Stimulated activated naive CD4-positive, alpha-beta T cell (primary cell): ENCODE results near the gene IFNA16.
"Not testable (repeated sequence)": the region's sequence is repeated elsewhere in the genome, so short reads cannot be mapped to it uniquely, and the experiment has no call there.

Source experiments
- DNase-seq, 6 experiments: peaks; one replicate each; lab custom pipeline; 2025; lab: John Stamatoyannopoulos, UW

Gene IFNA16

DNA sequence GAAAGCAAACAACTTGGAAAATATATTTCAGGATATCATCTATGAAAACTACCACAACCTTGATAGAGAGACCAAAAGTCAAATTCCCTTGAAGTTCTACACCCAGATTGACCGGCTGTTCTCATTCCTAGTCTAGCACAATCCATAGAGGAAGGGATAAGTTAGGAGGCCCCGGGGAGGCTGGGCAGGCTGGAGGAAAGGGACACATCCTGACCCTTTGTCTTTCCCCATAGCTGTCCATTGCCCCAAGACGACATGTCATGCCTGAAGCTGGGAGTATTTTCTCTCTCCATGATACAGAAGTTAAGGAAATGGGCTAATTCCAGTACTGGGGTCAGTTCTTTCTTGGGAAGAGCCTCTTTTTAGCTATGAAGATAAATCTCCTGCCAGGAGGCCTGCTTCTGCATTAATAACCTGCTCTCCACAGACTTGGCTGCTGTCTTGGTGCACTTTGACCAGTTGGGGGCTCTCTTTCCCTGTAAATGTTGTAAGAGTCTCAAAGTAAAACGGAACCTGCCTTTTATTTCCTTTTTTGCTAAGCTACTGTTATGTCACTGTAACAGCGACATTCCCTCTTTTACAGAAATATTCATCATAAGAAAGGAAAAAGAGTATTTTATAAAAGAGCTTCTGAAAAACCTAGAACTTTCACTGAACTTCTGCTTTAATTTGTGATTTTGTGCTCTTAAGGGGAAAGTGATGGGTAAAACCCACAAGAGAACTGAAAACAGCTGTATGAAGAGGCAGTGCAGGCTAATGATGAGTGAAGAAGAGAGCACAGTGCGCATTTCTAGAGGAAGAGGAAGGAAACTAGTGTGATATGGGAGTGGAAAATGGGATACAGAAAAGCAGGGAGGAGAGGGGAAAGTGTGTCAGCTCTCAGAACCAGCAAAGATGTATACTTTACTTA, 22.0 kb downstream of the IFNA16 start:
- DNase-seq, result peak in 5 of 6 experiments; percentile 5 to 57 (median 19)

DNA sequence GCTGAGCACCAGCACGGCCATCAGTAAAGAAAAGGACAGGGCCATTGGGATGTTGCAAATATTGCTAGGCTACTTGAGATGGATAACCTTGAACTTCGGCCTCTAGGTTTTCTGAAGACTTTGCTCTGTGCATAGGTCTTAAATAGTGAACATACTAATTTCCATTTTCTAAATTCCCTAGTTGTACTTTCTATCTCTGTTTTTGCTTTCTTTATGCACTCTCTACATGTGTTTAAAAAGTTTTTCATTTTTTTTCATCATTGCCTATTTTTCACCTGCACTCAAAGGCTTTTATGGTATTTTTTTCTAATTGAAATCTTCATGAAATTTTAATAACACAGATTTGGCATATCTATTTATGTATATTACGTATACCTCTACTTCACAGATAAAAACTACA, 29.6 kb downstream of the IFNA16 start, which contains the start of gene IFNA4:
TSS of gene IFNA4 (minus strand) at position 101 of the 400 bp plus-strand sequence. CDS start at position 45, 56 bp downstream.
- not testable (repeated sequence) for DNase-seq

DNA sequence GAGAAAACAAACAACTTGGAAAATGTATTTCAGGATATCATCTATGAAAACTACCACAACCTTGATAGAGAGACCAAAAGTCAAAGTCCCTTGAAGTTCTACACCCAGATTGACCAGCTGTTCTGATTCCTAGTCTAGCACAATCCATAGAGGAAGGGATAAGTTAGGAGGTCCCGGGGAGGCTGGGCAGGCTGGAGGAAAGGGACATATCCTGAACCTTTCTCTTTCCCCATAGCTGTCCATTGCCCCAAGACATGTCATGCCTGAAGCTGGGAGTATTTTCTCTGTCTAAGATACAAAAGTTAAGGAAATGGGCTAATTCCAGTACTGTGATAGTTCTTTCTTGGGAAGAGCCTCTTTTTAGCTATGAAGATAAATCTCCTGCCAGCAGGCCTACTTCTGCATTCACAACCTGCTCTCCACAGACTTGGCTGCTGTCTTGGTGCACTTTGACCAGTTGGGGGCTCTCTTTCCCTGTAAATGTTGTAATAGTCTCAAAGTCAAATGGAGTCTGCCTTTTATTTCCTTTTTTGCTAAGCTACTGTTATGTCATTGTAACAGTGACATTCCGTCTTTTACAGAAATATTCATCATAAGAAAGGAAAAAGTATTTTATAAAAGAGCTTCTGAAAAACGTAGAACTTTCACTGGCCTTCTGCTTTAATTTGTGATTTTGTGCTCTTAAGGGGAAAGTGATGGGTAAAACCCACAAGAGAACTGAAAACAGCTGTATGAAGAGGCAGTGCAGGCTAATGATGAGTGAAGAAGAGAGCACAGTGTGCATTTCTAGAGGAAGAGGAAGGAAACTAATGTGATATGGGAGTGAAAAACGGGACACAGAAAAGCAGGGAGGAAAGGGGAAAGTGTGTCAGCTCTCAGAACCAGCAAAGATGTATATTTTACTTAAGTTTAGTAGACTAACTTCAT, 34.0 kb downstream of the IFNA16 start:
- DNase-seq, result peak in 2 of 6 experiments; percentile 3 to 8

DNA sequence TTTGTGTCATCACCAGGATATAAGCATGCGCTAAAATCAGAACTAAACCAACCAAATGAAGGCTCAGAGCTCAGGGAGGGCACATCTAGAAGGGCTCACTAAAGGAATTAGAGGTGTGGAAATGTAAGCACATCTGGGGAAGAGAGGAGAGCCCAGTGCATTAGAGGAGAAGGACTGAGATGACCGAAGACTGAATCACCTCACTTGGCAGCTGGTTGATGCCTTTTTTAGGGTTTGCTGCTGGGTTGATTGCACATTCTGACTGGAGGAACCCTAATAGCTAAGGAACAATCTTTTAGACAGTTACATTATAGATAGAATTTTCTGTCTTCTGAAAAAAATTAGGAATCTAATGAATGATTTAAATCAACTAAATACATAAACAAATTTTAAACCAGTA, 42.4 kb downstream of the IFNA16 start:
- no peak for DNase-seq

DNA sequence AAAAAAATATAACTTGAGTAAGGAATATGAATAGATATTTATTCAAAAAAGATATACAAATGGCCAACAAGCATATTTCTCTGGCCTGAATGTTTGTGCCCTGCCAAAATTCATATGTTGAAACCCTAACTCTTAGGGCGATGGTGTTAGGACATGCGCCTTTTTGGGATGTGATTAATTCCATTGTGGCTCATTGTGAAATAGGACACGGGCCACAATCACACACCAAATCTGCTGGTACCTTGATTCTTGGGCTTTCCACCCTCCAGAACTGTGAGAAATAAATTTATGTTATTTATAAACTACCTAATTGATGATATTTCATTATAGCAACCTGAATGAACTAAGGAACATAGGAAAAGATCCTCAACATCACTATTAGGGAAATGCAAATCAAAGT, 45.0 kb downstream of the IFNA16 start:
- no peak for DNase-seq

DNA sequence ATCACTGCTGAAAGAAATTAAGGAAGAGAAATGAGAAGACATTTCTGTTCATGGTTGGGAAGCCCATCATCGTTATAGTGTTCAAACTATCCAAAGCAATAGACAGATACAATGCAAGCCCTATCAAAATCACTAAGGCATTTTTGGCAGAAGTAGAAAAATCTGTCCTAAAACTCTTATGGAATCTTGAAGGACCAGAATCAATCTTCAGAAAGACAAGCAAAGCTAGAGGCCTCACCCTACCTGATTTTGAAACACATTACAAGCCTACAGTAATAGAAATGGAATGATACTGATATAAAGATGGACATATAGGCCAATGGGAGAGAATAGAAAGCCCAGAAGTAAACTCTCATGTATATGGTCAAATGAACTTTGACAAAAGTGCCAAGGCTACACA, 45.8 kb downstream of the IFNA16 start:
- DNase-seq, result no peak

DNA sequence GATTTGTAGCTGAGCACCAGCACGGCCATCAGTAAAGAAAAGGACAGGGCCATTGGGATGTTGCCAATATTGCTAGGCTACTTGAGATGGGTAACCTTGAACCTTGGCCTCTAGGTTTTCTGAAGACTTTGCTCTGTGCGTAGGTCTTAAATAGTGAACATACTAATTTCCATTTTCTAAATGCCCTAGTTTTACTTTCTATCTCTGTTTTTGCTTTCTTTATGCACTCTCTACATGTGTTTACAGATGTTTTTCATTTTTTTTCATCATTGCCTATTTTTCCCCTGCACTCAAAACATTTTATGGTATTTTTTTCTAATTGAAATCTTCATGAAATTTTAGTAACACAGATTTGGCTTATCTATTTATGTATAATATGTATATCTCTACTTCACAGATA, 50.6 kb downstream of the IFNA16 start, which contains the start of gene IFNA21:
TSS of gene IFNA21 (minus strand) at position 101 of the 400 bp plus-strand sequence. CDS start at position 53, 48 bp downstream.
- DNase-seq, result not testable (repeated sequence)
